ENCODE data around the gene PLP1. TPM values are rescaled to one million over a fixed set of nuclear protein-coding genes. Genes with fewer than 3 reads are reported as not detected.
A peak's percentile ranks its signal among the peaks of the same experiment; 100 is the strongest.

Gene PLP1
- total RNA-seq, 4 donors from 2014 or later = 0.19 to 6.2 (median 3.1) TPM

GRCh38 chrX:103825881-103826280 is 49.2 kb downstream of the PLP1 start:
- H3K4me1 ChIP-seq = no peaks in the 10 kb centered on the region
- no peaks in the 10 kb centered on the region for H3K9me3 ChIP-seq
- 63 to 67% methylated on average over 1 of the region's 1 CpG for WGBS, 2 donors
- no peaks in the 10 kb centered on the region for H3K27me3 ChIP-seq
- no peak overlapping the region for H3K27ac ChIP-seq
- intact Hi-C loops (cut with DNase I) = no loop called here
- H3K36me3 ChIP-seq = no peaks in the 10 kb centered on the region
- TF ChIP-seq CTCF (IDR thresholded peaks at IDR 0.05) (no peak), POLR2A (IDR thresholded peaks at IDR 0.05) (no peak)
- no peak for DNase-seq
- no peak overlapping the region for H3K4me3 ChIP-seq

- intact Hi-C loops (cut with DNase I) = no loop called here
- Histone ChIP-seq H3K27me3 (peaks cover 0 to 3% (median 0%) of the 10 kb centered on the region in 4 donors), H3K4me1 (peaks cover 0 to 5% (median 0%) of the 10 kb centered on the region in 3 donors), H3K4me3 (no peak overlapping the region), H3K27ac (peak overlapping the region in 1 of 4 donors; percentile 59), H3K36me3 (no peaks in the 10 kb centered on the region), H3K9me3 (no peaks in the 10 kb centered on the region)
- 56 to 80% methylated on average over 2 of the region's 2 CpGs for WGBS, 2 donors
- no peak for TF ChIP-seq CTCF (IDR thresholded peaks at IDR 0.05)
- DNase-seq = no peak
Observed at GRCh38 chrX:103828529-103828928, 51.9 kb downstream of the PLP1 start.

GRCh38 chrX:103830848-103831247 is 54.2 kb downstream of the PLP1 start:
- TF ChIP-seq CTCF (IDR thresholded peaks at IDR 0.05) (no peak), POLR2A (IDR thresholded peaks at IDR 0.05) (no peak)
- WGBS, 2 donors = 74 to 76% methylated on average over 7 of the region's 7 CpGs
- Histone ChIP-seq H3K36me3 (no peaks in the 10 kb centered on the region), H3K27ac (peak overlapping the region in 3 of 4 donors; percentile 55 to 81 (median 79)), H3K4me1 (peaks cover 0 to 5% (median 0%) of the 10 kb centered on the region in 3 donors), H3K4me3 (peak overlapping the region in 1 of 4 donors; percentile 71), H3K27me3 (peaks cover 0 to 3% (median 0%) of the 10 kb centered on the region in 4 donors), H3K9me3 (no peaks in the 10 kb centered on the region)
- no peak for DNase-seq
- intact Hi-C loops (cut with DNase I) = no loop called here

GRCh38 chrX:103831342-103831802 is 54.7 kb downstream of the PLP1 start:
- peak overlapping the region in 3 of 4 donors; percentile 55 to 81 (median 79) for H3K27ac ChIP-seq
- peak overlapping the region; percentile 32 to 71 (median 55) for H3K4me3 ChIP-seq
- intact Hi-C loops (cut with DNase I) = no loop called here
- no peak for DNase-seq
- WGBS, 2 donors = 0 to 34% methylated on average over 3 to 11 of the region's 11 CpGs
- peaks cover 0 to 3% (median 0%) of the 10 kb centered on the region in 4 donors for H3K27me3 ChIP-seq
- TF ChIP-seq POLR2A (IDR thresholded peaks at IDR 0.05) (no peak), CTCF (IDR thresholded peaks at IDR 0.05) (no peak)
- no peaks in the 10 kb centered on the region for H3K36me3 ChIP-seq
- H3K9me3 ChIP-seq = no peaks in the 10 kb centered on the region
- peaks cover 0 to 5% (median 0%) of the 10 kb centered on the region in 3 donors for H3K4me1 ChIP-seq

- peak within 1 kb of the TSS; percentile 32 to 71 (median 55) for H3K4me3 ChIP-seq
- peaks cover 0 to 5% (median 0%) of the 10 kb centered on the region in 3 donors for H3K4me1 ChIP-seq
- 0 to 19% methylated on average over 9 to 20 of the region's 54 CpGs for WGBS, 2 donors
- H3K36me3 ChIP-seq = no peaks in the 10 kb centered on the region
- TF ChIP-seq POLR2A (IDR thresholded peaks at IDR 0.05) = no peak
- no peak for TF ChIP-seq CTCF (IDR thresholded peaks at IDR 0.05)
- no peaks in the 10 kb centered on the region for H3K9me3 ChIP-seq
- intact Hi-C loops (cut with DNase I) = no loop called here
- H3K27ac ChIP-seq = peak within 1 kb of the TSS in 3 of 4 donors; percentile 55 to 81 (median 79)
- DNase-seq = no peak
- peaks cover 0 to 3% (median 0%) of the 10 kb centered on the region in 4 donors for H3K27me3 ChIP-seq
Observed at GRCh38 chrX:103831803-103832544, 55.3 kb downstream of the PLP1 start, which contains the start of gene RAB9B. TSS of gene RAB9B (minus strand) at chrX:103832257. CDS start at chrX:103825784, 6,473 bp downstream.

Measured in esophagus squamous epithelium (tissue), 5 donors.